ENCODE measurements around the gene HFE.

The HFE gene

GRCh38 chr6:26041946-26042345 is 45.3 kb upstream of the HFE start (continued):
- TF ChIP-seq ZBTB6 (tag by site-specific recombination; IDR thresholded peaks at IDR 0.05): no peak
- no peak for TF ChIP-seq KLF9 (tag by site-specific recombination; IDR thresholded peaks at IDR 0.05; ENCODE audit: low read depth)

DNA sequence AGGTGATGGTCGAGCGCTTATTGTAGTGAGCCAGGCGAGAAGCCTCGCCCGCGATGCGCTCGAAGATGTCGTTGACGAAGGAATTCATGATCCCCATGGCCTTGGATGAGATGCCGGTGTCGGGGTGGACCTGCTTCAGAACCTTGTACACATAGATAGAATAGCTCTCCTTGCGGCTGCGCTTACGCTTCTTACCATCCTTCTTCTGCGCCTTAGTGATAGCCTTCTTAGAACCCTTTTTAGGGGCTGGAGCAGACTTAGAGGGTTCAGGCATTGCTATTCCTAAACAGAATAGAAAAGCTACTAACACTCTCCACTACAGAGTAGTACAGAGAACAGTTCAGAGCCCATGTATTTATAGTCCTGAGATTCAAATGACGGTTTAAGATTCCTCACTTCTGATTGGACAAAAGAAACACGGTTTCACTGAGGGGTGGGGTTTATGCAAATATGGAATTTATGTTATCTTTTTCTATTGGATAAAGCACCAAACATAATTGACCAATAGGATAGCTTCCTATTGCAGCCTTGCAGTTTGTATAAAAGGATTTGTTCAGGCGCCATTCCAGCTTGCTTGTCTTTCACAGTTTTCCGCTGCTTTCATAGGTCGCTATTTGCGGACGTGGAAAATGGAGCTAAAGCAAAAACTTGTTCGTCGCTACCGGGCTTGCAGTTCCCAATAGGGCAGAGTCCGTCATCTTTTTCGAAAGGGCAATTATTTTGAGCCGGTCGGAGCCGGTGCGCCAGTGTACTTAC is 43.7 kb upstream of the HFE start:
- Histone ChIP-seq H3K4me3 (ENCODE audit: low read depth, low read length) (no peak overlapping the region), H3K9me3 (ENCODE audit: control insufficient read depth, insufficient read depth, low read depth, low read length) (no peaks in the 10 kb centered on the region), H3K4me1 (ENCODE audit: control insufficient read depth, insufficient read depth, low read length) (no peaks in the 10 kb centered on the region), H3K27ac (ENCODE audit: extremely low read depth, low read depth, low read length) (no peak overlapping the region), H3K36me3 (ENCODE audit: control insufficient read depth in 2 of 2, insufficient read depth in 1 of 2, low read length in 2 of 2) (no peaks in the 10 kb centered on the region)
- no peak for TF ChIP-seq ZNF558 (tag by site-specific recombination; IDR thresholded peaks at IDR 0.05)
- no peak for TF ChIP-seq OSR2 (tag by site-specific recombination; IDR thresholded peaks at IDR 0.05)
- TF ChIP-seq, protein P1, sequence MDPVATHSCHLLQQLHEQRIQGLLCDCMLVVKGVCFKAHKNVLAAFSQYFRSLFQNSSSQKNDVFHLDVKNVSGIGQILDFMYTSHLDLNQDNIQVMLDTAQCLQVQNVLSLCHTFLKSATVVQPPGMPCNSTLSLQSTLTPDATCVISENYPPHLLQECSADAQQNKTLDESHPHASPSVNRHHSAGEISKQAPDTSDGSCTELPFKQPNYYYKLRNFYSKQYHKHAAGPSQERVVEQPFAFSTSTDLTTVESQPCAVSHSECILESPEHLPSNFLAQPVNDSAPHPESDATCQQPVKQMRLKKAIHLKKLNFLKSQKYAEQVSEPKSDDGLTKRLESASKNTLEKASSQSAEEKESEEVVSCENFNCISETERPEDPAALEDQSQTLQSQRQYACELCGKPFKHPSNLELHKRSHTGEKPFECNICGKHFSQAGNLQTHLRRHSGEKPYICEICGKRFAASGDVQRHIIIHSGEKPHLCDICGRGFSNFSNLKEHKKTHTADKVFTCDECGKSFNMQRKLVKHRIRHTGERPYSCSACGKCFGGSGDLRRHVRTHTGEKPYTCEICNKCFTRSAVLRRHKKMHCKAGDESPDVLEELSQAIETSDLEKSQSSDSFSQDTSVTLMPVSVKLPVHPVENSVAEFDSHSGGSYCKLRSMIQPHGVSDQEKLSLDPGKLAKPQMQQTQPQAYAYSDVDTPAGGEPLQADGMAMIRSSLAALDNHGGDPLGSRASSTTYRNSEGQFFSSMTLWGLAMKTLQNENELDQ (tag by site-specific recombination; IDR thresholded peaks at IDR 0.05; ENCODE audit: low read depth): no peak
- no peak for TF ChIP-seq ZNF302 (tag by site-specific recombination; IDR thresholded peaks at IDR 0.05; ENCODE audit: low read depth)
- no peak for TF ChIP-seq ZNF623 (tag by site-specific recombination; IDR thresholded peaks at IDR 0.05)
- no peak for TF ChIP-seq IKZF3 (tag by site-specific recombination; IDR thresholded peaks at IDR 0.05)
- TF ChIP-seq, protein P2, sequence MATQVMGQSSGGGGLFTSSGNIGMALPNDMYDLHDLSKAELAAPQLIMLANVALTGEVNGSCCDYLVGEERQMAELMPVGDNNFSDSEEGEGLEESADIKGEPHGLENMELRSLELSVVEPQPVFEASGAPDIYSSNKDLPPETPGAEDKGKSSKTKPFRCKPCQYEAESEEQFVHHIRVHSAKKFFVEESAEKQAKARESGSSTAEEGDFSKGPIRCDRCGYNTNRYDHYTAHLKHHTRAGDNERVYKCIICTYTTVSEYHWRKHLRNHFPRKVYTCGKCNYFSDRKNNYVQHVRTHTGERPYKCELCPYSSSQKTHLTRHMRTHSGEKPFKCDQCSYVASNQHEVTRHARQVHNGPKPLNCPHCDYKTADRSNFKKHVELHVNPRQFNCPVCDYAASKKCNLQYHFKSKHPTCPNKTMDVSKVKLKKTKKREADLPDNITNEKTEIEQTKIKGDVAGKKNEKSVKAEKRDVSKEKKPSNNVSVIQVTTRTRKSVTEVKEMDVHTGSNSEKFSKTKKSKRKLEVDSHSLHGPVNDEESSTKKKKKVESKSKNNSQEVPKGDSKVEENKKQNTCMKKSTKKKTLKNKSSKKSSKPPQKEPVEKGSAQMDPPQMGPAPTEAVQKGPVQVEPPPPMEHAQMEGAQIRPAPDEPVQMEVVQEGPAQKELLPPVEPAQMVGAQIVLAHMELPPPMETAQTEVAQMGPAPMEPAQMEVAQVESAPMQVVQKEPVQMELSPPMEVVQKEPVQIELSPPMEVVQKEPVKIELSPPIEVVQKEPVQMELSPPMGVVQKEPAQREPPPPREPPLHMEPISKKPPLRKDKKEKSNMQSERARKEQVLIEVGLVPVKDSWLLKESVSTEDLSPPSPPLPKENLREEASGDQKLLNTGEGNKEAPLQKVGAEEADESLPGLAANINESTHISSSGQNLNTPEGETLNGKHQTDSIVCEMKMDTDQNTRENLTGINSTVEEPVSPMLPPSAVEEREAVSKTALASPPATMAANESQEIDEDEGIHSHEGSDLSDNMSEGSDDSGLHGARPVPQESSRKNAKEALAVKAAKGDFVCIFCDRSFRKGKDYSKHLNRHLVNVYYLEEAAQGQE (tag by site-specific recombination; IDR thresholded peaks at IDR 0.05): no peak
- TF ChIP-seq ZNF423 (tag by site-specific recombination; IDR thresholded peaks at IDR 0.05): no peak
- TF ChIP-seq SP7 (tag by site-specific recombination; IDR thresholded peaks at IDR 0.05): no peak
- TF ChIP-seq ZNF768 (tag by site-specific recombination; IDR thresholded peaks at IDR 0.05): no peak
- TF ChIP-seq ZNF19 (tag by site-specific recombination; IDR thresholded peaks at IDR 0.05; ENCODE audit: low read depth): no peak
- TF ChIP-seq ZNF624 (tag by site-specific recombination; IDR thresholded peaks at IDR 0.05): no peak
- TF ChIP-seq HIC1 (tag by site-specific recombination; IDR thresholded peaks at IDR 0.05): no peak
- no peak for TF ChIP-seq SCRT1 (tag by site-specific recombination; IDR thresholded peaks at IDR 0.05; ENCODE audit: borderline replicate concordance)
- no peak for TF ChIP-seq ZBTB26 (tag by site-specific recombination; optimal IDR thresholded peaks at IDR 0.05)
- no peak for TF ChIP-seq ZNF362 (tag by site-specific recombination; IDR thresholded peaks at IDR 0.05)
- TF ChIP-seq ZFHX2 (tag by site-specific recombination; conservative IDR thresholded peaks at IDR 0.05): no peak
- CTCF ChIA-PET: interaction anchor here (0.6 to 1.3 kb wide), 2 partner anchors 48 to 535 kb away, joined by 3 read pairs; no protein-coding TSS in a partner anchor
- POLR2A ChIA-PET: interaction anchor here (1.7 to 3.2 kb wide), 4 partner anchors 12 to 80 kb away, joined by 7 to 12 read pairs (median 7); a partner anchor contains a TSS
